NCI-H1417 (cell line): ENCODE data around the gene PSMF1.

Source experiments
- DNase-seq, 3 experiments: peaks; one replicate each; lab custom pipeline; 2025; lab: John Stamatoyannopoulos, UW

Gene PSMF1

DNA sequence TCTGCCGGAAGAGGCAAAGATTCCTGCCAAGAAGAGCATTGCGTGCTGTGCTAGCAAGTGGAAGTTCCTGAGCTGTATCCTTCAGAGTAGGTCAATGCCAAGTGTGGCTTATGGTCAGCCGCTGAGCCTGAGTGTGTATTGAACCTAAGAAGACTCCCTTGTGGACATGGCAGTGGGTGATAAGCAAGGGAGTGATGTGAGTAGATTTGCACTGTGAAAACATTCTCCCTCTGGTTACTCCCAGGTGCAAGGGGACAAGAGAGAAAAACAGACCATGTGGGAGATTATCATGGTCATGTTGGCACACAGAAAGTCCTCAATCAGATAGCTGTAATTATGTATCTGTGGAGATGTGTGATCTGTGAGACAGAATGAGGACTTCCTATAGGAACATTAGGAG is 72.4 kb downstream of the PSMF1 start:
- no peak for DNase-seq

- DNase-seq, result no peak
These were observed 72.9 kb downstream of the PSMF1 start for GRCh38 chr20:1191299-1191698.

GRCh38 chr20:1195226-1195625 is 76.8 kb downstream of the PSMF1 start:
- DNase-seq, result no peak

DNA sequence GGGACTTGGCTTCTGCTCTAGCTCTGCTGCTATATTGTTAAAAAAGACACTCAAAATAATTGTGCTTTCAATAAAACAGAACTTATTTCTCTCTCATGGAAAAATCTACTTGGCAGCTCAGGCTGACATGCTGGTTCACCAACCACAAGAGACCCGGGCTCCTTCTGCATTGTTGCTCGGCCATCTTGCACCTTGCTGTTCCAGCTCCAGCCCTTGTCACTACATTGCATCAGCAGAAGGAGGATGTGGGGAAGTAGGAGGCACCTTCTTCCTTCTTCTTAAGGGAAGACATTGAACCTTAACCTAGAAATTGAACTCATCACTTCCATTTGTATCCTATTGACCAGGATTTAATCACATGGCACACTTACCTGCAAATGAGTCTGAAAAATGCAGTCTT is 78.2 kb downstream of the PSMF1 start:
- no peak for DNase-seq

GRCh38 chr20:1197801-1198200 is 79.4 kb downstream of the PSMF1 start:
- no peak for DNase-seq

- no peak for DNase-seq
These were observed 80.3 kb downstream of the PSMF1 start for GRCh38 chr20:1198751-1199150.

- no peak for DNase-seq
These were observed 80.9 kb downstream of the PSMF1 start for GRCh38 chr20:1199212-1199873.

GRCh38 chr20:1199964-1200363 is 81.6 kb downstream of the PSMF1 start:
- DNase-seq, result no peak

GRCh38 chr20:1202762-1203504 is 84.5 kb downstream of the PSMF1 start, which contains the start of gene C20orf202:
Gene C20orf202 (plus strand): TSS chr20:1203454. CDS start chr20:1203586, 132 bp downstream.
- no peak for DNase-seq

DNA sequence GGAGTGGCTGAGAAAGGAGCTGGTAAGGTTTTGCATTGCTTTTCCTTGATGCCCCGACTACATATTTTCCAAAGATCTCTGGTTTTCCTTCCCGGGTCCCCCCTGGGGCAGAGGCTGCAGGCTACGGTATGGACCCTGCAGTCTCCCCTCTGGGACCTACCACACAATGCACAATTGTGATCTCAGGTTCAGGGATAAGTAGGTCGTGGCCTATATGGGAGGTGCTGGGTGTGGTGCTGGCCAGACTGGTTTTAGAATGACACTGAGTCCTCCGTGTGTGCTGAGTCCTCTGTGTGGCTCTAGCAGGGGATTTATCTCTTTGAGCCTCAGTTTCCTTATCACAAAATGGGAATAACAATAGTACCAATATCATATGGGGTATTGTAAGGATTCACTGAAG is 85.2 kb downstream of the PSMF1 start:
- DNase-seq, result no peak

DNA sequence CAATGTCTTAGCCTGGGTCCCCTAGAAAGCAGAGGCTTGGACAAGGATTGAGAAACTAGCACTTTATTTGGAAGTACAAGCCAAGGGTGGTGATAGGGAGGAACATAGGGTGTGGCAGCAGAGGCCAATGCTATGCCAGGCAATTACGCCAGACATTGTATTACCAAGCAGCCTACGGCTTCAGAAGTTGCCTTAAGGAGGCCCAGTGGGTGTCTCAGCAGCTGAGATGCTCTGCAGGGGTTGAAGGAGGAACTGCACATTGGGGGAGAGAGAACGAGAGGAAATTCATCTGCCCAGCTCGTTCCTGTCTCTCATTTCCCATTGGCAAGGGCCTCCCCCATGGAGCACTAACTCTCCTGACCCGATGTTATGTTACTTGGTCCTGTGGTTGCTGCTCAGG is 85.7 kb downstream of the PSMF1 start:
- DNase-seq, result no peak

DNA sequence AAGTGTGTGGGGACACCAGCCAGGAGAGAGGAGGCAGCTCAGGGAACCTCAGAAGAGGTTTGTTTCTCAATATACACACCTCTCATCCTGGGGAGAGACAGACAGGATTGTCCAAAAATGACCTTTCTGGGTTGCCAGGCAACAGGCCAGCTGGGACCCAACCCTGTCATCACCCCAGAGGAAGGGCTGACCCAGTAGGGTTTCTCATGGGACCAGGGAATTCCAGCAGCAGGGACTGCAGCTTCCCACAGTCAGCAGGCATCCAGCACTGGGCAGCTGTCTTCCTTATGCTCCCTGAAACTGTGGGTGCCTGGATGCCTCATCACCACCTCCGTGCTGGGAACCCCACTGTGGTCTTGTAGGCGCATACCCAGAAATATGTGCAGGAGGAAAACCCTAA is 86.2 kb downstream of the PSMF1 start:
- DNase-seq, result no peak

- DNase-seq, result no peak
These were observed 87.4 kb downstream of the PSMF1 start for GRCh38 chr20:1205802-1206201.

- DNase-seq, result no peak
These were observed 88.2 kb downstream of the PSMF1 start for GRCh38 chr20:1206366-1207148.

DNA sequence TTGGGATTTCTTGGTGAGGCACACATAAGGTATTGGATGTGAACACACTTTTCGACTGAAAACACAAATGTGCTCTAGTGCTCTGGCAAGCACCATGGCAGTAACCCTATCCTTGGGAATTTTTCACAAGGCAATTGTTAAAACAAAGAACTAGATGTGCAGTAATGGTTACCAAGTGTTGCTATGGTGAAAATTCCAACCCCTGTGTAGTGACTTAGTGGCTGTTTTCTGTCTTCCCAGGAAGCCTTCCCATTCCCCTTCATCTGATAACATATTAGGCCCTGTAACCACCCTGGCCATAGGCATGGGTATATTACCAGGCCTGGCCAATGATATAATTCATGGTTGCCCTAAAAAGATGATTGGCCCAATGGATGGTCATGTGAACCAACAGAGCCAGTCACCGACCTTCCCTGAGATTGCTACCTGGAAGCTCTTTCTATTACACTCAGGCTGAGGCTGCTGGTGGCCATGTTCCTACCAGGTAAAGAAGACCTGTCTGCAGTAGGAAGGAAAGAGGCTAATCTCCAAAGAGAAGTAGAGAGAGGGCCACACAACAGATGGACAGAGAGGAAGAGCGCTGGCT is 89.0 kb downstream of the PSMF1 start:
- no peak for DNase-seq

DNA sequence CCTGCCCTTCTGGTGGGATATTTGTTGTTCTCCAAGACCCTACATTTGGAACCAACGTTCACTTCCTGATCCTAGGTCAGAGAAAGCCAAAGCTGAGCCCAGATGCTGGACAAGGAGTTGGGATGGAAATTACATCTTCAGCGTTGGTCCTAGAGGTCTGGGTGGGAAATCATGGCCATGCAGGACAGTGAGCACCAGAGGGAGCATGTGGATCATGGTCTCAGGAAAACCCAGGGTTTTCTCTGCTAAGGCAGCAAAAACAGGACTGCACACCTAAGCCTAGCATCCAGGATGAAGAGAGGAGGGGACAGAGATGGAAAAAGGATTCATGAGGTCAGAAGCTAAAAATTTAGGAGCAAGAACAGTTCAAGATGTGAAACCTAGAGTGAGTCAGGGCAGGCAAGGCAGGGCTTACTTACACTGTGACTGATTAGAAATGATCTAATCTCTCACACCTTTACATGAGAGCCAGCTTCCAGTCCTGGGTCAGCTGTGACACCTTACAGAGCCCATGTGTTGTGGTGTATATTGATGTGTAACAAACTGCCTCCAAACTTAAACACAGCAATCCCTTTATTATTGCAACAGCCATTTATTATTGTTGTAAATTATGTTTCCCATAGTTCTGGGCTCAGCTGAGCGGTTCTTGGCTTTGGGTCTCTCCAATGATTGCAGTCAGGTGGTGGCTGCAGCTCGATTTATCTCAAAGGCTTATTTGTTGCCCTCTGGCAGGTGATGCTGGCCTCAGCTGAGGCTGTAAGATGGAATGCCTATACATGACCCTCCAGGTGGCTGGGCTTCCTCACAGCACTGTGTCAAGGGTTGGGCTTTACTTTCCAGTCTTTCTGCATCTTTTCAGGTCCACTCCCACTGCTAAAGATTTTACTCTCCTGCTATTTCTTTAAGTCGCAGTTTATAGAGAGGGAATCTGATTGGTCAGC is 91.3 kb downstream of the PSMF1 start:
- peak in 1 of 3 experiments; percentile 49 for DNase-seq

GRCh38 chr20:1210501-1210900 is 92.1 kb downstream of the PSMF1 start:
- DNase-seq, result no peak

- DNase-seq, result no peak
These were observed 93.6 kb downstream of the PSMF1 start for GRCh38 chr20:1212023-1212422.

DNA sequence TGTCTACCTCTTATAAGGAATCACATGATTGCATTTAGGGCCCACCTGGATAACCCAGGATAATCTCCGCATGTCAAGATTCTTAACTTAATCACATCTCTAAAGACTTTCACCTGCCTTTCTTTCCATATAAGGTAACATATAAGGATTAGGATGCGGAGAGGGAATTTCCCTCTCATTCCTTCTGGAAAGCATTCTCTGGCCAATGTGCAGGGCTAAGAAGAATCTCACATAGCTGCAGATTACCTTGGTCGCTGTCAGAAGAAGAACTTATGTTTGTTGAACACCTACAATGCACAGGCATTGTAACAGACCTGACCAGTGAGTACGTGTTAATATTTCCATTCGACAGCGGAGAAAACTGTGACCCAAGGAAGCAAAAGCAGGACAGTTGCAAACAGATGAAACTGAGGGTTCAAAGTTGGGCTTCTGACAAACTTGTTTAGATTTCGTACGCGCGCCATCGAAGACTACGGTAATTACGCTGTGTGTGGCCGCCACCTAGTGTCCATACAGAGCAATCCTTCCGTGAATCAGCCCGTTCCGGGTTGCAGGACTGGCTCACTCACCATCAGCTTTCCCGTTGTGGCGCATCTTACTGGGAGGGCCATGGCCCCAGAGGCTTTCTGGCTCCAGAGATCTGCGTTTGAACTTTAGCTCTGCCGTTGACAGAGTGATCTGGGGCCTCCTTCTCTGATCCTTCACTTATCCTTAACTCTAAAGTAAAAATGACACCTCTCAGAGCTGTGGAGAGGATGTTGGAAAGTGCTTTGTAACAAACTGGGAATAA is 94.4 kb downstream of the PSMF1 start:
- DNase-seq, result peak; percentile 64 to 84 (median 65)

DNA sequence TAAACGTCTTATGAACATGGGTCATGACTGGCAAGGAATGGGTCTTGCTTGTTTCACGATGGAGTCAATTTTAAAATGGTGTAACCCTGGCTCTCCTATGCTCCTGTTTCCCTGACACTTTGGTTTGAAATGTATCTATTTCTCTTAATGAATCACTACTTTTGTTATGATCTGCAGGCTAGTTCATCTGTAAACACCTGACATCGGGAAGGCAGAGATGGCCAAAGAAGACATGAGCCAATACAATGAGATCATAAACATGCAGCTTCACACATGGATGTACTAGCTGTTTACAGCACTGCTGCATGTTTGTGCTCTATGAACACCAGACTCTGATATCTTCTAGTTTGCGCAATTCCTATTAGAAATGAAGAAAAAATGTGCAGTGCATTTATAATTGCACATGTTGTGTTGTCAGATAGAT is 96.4 kb downstream of the PSMF1 start:
- DNase-seq, result no peak
